GM19395 (cell line): ENCODE data around the gene LRRC4C.

ENCODE experiments used
- ATAC-seq: cut with Tn5 transposase; IDR thresholded peaks from one replicate; pipeline ENCODE4 v1.9.1; 2021; ENCODE audit warnings: mild to moderate bottlenecking, moderate library complexity; ENCODE audit not compliant: unreplicated experiment

The LRRC4C gene

DNA sequence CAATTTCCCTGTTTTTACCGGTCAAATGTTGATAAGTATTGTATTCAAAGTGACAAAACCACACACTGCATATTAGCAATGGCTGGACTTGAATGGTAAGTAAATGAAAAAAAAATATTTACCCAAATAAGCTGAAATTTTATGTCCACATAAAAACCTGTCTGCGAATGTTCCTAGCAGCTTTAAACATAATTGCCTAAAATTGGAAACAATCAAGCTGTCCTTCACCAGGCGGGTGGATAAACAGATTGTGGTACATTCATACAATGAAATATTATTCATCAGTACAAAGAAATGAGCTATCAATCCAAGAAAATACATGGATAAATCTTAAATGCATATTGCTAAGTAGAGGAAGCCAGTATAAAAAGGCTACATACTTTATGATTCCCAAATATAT is 1067.8 kb downstream of the LRRC4C start:
- no peak for ATAC-seq

DNA sequence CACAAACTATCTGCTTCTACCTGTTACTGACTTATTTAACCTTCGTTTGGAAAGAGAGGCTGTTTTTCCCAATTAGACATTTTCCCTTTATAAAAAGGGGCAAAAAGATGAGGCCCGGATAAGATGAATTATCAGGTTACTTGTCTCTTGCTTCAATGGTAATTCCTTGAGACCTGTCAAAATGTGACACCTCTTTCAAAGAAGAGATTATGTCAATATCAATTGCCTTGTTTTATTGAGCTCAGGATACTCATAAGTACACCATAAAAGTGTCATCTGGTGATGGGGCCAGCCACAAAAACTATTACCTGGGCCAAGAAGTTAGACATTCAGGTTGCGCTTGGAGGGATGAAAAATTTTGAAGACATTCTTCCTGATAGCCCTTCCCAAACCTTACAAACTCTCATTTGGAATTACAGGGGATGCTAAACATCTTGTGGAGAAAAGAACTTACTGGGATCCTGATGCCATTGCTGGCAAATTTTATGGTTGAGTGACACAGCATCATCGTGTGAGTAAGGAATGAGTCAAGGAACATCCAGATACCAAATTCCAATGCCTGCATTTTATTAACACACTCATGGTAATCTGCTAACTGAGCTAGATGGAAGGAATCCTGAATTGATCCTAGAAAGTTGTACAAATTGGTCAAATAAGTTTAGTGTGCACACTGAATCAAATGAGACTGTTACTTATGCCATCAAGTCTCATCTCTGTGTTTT is 1071.2 kb downstream of the LRRC4C start:
- ATAC-seq, result no peak

DNA sequence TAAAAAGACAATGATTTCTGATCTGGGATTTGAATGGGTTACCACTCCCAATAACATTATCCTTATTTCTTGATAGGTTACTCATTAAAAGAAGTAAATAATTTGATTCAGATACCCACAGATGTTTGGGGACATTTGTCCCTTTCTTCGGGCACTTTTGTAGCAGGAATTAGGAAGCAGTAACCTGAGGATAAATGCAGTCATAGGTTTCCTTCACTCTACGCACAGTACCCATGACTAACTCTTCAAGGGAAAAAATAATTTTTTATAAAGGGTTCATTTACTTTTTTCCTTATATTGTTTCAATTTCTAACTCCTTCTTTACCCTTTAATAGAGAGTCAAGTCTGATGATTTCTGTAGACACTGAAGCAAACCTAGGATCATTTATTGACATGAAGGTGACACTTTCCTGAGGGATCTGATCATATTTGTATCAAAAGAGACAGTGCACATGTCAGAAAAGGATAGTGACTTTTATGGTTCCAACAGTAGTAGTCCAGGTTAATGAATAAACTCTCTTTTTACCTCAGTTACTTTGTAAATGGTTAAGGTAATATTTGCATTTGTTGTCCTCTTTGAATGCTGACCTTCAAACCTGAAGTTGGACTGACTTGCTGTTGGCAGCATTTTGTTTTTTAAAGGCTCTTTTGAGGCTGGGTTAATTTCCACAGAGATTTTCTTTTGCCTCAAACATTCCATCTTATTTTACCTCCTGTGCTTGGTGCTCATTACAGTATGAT is 1072.0 kb downstream of the LRRC4C start:
- no peak for ATAC-seq

DNA sequence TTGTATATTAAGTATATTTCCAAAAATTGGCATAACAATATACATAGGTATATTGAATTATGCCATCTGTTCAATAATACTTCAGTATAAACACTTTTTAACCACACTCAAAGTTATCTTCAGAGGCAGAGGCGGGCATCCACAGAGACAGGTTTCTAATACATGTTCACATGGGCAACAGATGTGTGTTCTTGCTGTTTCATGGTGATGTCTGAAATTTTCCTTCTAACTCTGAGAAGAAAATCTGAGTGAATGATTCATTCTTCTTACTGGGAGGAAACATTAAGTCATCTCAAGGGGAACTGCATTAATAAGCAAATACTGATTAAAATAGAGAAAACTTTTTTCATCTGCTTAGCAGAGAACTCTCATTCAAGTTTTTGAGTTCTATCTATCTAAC is 1074.5 kb downstream of the LRRC4C start:
- ATAC-seq, result no peak

DNA sequence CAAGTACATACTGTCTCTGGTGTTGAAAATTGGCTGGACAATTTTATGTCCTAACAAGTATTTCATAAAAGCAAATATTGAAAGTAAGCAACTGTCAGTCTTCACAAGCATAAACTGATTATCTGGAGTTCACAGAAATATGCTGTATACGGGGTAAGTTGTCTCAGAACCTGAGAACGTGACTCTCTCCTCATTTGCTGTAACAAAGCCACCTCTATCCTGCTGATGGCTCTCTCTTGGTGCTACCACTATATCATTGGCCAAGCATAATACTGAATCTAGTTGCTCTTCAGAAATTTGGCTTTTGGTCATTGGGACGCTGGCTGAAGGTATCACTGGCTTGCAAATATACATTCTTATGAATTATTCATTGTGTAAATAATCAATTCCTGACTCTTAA is 1078.0 kb downstream of the LRRC4C start:
- ATAC-seq, result no peak

DNA sequence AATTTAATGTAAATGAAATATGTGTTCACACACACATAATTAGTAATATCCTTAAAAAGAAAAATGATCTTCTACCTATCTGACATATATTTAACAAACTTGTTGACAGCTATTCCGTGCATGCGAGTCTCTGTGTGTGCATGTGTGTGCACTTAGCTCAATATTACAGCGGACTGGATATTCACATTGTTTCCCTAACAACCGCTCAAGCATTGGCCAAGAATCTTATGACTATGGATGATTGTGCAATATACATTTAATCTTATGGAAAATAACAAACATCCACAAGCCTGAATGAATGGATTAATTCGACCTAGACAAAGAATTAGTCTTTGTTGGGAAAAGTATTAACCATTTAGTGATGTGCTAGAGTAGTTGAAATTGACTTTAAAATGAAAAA is 1078.6 kb downstream of the LRRC4C start:
- no peak for ATAC-seq

DNA sequence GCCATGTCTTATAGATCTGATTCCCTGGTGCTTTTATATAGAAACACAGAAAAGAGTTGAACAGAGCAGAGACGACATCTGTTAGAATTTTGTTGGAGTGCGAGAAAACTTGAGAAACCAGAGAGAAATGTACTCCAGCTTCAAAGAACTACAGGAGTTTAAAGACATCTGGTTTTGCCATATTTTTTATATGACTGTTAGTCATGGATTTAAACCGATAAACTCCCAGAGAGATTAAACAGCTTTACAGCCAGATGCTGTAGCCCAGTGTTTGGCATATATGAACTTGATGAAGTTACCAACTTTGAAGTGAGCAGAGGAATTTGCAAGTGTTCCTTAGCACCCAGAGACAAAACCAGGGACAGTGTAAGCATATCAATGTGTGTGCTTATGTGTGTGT is 1083.1 kb downstream of the LRRC4C start:
- ATAC-seq, result no peak

DNA sequence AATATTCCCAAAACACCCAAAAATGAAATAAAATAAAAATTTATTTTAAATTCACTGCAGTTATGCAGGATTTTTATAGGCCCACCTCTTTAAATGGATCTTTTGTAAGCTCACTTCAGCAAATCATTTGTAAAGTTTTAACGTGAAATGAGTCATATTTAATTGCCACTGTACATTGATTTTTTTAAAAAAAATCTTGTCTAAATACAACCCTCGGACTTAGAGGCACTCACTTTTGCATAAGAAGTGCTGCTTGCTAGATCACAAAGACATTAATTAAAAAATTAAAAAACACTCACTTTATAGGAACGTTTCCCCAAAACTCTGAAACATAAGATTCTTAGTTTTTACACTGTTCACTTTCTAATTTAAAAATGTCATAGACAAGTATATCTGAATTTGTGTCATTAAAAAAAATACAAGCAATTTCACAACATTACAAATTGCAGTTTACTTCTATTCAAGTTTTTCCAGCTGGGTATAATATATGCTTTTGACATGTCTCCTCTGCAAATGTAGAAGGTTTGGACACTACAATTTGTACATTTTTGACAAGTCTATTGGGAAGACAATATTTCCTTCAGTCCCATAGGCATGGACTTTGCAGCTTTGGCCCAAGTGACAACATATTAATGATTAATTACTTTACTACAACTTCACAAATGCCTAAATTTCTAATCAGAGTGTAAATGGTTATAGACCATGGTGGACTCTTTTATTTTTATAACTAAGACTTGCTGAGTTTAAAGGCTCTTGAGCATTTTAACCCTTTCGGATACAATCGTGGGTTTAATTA is 1088.4 kb downstream of the LRRC4C start:
- no peak for ATAC-seq

DNA sequence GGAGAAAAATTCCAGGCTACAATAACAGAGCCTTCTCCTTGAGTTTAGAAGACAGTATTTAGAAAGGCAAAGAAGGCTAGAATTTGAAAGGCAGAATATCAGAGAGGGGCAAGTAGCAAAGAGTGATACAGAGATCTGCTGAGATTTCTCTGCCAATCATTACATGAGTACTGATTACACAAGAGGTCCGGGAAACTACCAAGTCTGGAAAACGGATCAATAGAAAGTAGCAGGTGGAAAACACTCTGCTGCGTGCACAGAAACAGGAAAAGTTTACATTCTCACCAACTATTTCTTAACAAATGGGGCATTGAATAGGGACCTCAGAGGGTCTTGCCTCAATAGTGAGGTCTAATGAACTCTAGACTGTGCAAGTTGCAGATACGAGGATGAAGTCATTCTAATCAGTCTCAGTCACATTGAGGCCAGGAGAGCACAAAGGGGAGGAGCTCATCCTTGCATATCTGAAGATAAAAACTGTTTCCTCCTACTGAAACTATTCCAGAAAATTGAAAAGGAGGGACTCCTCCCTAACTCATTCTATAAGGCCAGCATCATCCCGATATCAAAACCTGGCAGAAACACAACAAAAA is 1099.2 kb downstream of the LRRC4C start:
- no peak for ATAC-seq

DNA sequence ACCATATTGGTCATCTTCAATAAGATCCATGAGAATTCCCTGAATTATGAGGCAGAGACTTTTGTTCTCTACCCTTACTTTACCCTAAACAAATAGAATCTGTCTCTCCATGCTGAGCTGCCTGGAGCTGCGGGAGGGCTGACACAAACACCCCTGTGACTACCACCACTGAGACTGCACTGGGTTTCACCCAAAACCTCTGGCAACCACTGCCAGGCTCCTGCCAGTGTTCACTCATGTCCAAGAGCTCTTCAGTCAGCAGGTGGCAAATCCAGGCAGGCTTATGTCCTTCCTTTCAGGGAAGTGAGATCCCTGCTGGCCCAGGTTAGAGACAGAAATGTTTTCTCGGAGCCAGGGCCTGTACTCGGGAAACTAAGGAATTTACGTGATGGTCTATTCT is 1105.3 kb downstream of the LRRC4C start:
- no peak for ATAC-seq

DNA sequence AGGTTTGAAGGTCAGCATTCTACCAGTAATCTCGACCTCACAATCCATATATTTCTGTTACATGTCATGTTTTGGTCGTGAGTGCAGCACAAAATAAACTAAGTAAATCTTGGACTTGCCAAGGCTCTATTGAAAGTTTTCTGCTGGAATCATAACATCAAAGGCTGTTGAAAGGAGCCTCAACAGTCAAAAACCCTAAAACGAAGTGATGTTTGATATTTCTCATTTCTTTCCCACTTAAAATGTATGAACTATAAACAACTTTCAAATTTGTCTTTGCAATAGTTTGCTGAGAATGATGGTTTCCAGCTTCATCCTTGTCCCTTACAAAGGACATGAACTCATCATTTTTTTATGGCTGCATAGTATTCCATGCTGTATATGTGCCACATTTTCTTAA is 1118.5 kb downstream of the LRRC4C start:
- no peak for ATAC-seq

DNA sequence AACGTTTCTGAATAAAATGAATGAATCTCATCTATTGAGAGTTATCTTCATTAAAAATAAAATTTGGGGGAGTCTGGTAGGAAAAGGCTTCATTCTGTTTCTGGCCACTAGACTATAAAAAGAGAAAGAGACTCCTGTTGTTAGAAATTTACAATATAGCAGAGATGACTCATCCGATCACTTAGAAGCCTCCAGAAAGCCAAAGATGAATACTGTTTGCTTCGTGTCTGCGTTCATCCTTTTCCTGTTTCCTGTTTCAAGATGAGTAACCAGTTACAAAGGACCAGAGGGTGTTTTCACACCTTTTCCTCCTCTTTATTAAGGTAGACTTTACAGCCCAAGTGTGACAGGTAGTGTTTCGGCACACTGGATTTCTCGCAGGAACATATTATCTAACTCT is 1120.7 kb downstream of the LRRC4C start:
- no peak for ATAC-seq

DNA sequence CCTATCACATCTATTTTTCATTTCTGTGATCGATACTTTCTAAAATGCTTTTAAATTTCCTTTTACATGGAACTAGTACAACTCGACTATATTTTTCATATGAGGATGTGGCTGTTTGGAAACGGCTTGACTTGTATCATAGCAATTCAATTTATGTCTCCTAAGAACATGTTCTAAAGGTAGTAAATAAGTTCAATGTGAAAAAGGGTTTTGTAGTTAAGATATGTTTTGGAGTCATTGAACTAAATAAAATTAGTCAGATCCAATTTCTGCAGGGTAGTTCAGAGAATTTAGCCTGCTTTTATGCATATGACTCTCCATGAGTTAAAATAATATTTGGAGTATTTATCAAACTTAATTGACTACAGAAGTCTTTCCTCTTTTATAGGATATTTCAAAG is 1121.4 kb downstream of the LRRC4C start:
- ATAC-seq, result no peak

DNA sequence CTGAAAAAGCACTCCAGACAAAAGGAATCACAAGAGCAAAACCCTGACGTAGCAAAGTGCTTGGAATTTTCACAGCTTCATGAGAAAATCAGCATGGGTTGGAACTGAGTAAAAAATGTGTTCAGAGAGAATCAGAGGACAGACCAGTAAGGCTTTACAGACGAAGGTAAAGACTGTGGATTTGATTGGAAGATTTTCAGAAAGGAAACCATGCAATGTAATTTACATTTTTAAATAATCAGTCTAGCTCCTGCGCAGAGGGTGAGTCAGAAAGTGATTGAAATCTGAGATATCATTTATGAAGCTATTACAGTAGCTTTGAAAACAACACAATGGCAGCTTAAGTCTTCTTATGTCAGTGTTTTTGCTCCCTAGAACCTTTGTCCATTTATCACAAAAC is 1122.3 kb downstream of the LRRC4C start:
- no peak for ATAC-seq

DNA sequence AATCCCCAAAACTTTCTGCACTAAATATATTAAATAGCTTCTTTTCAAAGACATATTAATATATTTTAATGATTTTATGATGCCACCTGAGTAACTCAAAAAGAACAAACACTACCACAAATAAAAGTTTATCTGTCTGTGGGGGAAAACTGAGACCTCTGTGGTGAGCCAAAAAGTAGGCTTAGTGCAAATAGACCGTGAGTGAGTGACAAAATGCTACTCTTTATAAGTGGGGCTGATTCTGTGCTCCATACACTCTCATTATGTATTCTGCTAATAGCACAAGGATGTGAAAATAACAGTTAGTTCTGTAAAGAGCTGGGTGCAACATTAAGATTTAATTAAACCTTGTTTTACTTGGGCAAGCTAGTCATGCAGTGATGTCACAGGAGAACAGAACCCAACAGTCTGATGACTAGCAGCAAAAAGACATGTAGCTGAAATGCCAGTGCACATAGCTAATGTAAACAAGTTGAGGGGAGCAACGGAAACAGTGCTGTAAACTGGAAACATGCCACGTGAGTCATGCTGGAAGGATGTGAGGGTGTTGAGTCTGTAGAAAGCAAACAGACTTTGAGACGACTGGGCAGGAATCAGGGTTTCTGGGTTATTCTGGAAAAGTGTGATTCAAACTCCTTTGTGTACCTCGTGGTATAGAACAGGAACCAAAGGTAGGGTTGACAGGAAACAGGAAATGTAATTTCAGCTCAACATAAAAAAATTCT is 1130.4 kb downstream of the LRRC4C start:
- no peak for ATAC-seq

DNA sequence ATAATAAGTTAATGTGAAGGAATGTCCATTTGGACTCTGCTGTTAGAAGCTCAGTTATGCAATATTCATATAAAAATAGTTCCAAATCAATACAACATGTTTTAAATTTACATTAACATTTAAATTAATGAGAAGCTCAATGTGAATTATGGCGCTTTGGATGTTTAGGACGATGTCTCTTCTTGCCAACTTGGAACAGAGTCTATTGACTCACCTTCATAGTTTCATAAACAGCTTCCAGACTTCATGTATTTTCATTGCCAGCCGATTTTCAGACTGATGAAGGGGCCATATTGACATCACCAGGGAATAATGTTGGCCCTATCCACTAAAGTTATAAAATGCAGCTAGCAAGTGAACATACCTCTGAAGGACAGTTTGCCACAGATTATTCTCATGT is 1136.2 kb downstream of the LRRC4C start:
- no peak for ATAC-seq

DNA sequence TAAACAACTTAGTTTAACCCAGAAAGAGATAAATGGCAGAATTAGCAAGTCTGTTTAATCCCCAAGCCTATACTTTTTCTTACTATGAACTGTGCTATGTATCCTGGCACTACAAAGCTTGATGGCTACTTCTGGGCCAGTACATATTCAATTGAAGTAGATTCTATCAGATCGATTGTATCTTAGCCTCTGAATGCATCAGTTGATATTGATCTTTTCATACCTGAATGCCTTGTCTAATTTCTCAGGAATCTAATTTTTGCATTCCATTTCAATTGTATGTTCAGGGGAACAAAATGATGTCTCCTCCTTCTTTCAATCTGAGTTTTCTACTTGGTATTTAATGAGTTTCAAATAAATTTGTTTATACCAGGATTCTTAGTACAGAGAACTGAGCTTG is 1137.9 kb downstream of the LRRC4C start:
- ATAC-seq, result no peak

DNA sequence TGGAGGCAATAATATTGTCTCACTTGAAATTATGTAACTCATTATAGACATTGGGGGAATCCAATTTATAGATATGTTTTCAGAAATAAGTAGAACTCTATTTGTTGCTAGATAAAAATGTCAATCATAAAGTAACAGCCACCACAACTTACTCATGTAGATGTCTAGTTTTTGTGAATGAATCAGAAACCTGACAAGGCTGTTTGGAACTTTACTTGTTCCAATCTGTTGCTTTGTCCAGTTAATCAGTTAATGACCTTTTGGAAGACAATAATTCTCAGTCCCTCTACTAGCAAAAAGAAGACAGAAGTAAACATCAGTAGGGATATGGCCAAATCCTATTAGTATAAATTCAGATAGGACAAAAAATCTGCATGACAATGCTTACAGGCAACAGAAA is 1143.3 kb downstream of the LRRC4C start:
- no peak for ATAC-seq

DNA sequence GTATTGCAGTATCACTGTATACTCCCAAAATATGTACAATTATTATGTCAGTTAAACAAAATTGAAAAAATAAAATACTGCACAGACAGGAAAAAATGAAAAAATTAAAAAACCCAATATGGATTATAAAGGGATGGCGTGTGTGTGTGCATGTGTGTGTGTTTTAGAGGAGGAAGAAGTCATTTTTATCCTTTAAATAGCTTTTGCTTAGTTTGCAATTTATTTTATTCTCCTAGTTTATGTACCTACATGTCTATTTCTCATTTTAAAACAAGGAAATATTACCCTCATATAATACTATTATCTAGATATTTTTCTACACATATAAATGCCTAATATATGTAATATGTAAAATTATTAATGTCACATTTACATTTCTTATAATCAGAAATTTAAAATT is 1144.3 kb downstream of the LRRC4C start:
- no peak for ATAC-seq

DNA sequence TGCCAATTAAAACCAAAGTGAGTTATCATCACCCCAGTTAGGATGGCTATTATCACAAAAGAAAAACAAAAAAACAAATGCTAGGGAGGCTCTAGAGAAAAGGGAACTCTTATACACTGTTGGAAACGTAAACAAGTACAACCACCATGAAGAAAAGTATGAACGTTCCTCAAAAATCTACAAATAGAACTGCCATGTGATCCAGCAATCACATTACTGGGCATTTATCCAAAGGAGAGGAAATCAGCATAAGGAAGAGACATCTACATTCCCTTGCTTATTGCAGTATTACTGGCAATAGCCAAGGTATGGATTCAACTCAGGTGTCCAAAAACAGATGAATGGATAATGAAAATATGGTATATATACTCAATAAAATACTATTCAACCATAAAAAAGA is 1145.1 kb downstream of the LRRC4C start:
- no peak for ATAC-seq
